CD4-positive, alpha-beta T cell treated with Interleukin-15 for 1 hour (primary cell): ENCODE results near the gene REXO4.
"Not testable (repeated sequence)": the region's sequence is repeated elsewhere in the genome, so short reads cannot be mapped to it uniquely, and the experiment has no call there.

Experiments
- DNase-seq: peaks from one replicate; pipeline ENCODE4 v3.0.0-alpha.2; 2020

The REXO4 gene

DNA sequence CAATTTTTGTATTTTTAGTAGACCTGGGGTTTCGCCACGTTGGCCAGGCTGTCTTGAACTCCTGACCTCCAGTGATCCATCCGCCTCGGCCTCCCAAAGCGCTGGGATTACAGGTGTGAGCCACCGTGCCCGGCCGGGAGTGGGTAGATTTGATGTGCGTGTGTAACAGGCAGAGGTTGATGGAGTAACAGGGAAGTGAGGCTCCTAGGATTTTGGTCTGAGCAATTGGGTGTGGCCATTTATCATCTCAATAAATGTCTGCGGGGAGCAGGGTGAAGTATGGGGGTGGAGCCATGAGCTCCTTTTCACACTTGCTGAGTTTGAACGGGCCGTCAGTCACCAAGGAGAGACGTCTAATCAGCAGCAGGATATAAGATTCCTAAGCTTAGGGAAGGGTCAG is 1.2 kb upstream of the REXO4 start:
- no peak for DNase-seq

DNA sequence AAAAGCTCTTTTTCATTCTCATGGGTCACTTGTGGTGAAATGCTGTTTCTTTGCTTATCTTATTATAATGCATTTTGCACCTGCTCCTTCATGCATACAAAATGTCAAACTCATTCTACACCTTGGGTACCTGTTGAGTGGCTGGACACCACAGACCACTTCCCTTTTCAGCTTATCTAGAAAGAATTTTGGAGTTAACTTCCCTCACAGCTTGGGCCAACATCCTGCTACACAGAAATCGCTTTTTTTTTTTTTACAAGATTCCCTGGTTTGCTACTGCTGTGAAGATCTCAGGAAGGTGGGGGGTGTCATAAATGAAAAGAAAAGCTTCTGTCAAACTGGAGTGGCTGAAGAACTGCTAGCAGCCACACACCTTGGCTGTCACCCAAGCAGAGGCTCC is 2.6 kb downstream of the REXO4 start:
- no peak for DNase-seq

DNA sequence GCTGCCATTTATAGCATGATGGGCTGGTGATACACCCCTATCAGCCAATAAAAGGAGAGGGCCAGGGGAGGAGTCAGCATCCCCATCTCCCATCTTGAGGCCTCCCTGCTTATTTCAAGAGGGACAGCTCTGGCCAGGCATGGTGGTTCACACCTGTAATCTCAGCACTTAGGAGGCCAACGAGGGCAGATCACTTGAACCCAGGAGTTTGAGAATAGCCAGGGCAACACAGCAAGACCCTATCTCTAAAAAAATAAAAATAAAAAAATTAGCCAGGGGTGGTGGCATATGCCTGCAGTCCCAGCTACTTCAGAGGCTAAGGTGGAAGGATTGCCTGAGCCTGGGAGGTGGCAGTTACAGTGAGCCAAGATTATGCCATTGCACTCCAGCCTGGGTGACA is 9.8 kb downstream of the REXO4 start:
- no peak for DNase-seq

DNA sequence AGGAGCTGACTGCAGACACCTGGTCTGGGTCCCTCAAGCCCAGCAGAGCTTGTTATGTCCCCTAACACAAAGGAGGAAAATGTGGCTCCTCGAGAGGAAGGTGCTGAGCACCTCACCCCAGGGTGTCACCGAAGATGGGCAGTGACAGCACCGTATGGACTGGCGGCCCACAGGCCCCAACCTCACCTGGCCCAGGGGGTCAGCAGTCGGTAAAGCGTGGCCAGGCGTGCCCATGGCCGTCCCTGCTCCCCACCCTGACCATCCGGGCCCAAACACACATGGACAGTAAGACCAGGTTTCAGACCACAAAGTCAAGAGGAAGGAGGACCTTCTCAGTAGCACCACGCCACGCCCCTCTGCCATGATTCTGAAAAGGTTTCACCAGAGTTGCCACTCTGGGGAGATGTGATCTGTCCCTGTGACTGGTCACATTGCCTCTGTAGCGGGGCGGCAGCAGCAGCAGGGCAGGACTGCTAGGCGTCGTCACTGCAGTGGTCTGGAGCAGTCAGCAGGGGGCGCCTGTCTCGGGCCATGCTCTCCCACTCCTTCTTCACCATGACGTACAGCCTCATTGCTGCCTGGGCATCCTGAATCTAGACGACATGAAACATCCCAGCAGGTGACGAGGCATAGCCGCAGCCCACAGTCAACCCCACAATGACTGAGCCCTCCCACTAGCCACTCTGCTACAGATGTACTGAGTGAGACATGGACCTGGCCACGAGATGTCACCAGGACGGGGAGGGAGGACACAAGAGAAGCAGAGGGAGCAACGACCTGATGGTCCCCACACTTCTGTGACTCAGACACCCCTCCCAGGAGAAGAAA is 11.1 kb downstream of the REXO4 start:
- peak; percentile 80 for DNase-seq

DNA sequence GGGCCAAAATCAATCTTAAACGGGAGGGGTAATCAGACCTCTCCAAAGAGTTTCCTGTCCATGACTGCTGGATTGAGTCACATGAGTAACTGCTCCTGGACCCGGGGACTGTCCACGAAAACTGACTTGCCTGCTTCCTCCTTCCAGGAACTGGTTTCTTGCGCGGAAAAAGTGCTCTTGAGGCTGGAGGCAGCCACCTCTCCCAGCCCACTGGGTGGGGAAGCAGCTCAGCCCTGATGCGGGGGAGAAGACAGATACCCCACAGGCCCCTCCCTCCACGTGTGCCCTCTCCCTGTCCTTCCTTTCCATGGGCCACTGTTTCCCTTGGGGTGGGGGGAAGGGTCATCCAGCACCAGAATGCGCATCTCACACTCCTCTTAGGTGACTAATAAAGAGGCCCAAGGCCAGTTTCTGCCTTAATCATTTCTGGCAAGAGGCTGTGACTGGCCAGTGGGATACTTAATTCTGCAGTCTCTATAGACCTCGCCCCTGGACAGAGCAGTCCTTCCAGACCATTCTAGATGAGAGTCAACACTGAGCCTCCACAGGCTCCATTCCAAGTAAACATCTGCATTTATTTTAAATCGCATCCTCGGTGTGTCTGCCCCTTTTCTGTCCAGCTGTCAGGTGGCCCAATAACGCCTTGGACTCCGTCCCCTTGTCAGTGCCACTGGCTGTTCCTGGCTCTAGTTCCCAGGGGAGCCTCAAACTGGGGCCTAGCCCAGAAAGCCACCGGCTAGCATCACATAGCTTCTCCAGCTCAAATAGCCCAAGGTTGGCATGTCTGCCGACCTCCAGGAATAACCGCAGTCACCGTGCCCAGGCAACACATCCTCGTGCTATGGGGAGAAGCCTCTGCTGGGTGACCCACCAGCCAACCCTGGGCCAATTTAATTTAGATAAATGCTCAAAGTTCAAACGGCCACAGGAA is 12.0 kb downstream of the REXO4 start:
- no peak for DNase-seq

DNA sequence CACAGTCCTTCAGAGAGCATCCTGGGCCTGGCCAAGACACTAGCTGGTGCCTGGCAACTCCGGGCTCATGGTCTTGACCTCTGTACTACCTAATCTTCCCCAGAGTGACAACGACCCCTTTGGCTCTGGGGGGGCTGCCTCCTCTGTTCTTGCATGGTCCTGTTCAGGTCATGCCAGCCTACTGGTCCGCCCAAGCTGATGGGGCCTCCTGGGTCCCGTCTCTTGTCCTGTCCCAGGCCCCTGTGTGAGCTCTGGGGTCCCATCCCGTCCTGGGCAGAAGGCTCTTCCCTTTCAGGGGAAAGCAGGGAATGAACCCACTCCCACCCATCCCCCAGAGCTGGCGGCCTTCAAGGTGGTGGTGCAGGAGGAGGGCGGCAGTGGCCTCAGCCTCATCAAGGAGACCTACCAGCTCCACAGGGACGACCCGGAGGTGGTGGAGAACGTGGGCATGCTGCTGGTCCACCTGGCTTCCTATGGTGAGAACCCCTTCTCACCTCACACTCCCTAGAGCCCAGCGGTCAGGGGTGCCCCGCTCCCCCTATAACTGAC is 13.3 kb downstream of the REXO4 start:
- no peak for DNase-seq

DNA sequence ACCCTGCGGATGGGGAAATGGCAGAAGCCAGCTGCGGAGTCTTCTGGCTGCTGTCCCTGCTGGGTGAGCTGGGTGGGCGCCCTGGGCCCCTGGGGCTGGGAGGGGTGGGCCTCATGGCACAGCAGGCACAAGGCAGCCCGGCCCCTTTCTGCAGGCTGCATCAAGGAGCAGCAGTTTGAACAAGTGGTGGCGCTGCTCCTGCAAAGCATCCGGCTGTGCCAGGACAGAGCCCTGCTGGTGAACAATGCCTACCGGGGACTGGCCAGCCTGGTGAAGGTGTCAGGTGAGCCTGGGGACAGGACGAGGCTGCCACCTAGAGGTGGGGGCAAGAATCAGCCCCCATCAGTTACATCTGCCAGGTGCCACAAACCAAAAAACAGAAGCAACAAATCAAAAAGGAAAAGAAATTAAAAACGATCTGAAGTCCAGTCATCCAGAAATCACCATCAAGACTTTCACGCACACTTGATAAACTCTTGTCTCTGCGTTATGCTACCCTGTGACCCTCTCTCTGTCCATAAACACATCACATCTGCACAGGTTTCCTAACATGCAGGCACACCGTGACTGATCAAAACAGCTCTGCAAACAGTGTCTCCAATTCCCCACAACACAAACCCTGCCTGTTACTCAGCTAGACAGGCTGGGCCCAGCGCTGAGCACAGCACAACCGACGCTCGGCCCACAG is 13.9 kb downstream of the REXO4 start:
- DNase-seq, result peak; percentile 56

DNA sequence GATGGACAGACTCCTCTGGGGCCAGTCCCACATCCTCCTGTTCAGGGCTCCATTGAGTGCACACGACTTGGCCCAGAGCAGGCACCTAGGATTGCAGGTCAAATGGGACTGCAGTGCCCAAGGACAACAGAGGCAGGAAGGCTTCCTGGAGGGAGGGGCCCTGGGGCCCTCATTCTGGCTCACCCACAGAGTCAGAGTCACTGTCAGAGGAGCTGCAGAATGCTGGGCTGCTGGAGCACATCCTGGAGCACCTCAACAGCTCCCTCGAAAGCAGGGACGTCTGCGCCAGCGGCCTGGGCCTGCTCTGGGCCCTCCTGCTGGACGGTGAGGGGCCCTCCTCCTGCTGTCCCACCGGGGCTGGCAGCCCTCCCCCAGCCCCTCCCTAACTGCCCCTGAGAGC is 15.1 kb downstream of the REXO4 start:
- no peak for DNase-seq

DNA sequence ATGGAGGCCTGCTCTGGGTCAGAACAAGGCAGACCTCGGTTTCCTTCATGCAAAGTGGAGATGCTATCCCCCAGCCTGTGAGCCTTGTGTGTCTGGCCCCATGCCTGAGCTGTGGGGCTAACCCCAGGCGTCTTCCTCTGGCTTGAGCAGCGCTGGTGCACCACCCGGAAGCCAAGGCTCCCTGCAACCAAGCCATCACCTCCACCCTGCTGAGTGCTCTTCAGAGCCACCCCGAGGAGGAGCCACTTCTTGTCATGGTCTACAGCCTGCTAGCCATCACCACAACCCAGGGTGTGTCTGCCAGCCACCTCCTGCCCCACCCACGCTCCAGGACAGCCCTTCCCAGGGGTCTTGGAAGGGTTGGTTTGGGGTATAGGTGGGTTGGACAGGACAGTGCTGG is 16.2 kb downstream of the REXO4 start:
- DNase-seq, result no peak

DNA sequence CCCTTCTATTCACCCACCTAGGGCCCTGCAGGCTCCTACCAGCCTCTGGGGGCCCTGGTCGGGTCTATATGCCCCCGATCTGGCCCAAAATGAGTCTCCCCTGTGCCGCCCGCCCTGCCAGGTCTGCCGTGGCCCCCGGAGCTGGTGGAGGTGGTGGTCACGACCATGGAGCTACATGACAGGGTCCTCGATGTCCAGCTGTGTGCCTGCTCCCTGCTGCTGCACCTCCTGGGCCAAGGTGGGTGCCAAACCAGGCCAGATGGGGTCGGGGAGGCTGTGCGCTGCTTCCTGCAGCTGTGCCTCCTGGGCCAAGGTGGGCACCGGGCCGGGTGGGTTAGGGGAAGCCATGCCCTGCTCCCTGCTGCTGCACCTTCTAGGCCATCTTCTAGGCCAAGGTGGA is 17.5 kb downstream of the REXO4 start:
- no peak for DNase-seq

DNA sequence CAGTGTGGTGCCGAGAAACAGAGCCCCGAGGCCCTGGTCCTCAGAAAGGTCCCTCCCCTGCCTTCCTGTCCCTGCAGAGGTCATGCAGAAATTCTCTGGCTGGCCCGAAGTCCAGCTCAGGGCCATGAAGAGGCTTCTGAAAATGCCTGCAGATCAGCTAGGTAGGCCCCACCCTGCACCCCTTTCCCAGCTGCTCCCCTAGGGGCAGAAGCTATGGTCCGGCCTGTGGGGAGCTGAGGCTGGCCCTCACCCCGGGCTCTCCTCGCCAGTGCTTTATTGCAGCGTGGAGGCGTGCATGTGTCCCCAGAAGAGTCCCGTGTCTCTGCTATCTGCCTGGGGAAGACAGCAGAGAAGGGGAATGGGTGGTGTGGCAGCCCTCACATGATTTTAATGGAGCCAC is 19.9 kb downstream of the REXO4 start:
- DNase-seq, result no peak

DNA sequence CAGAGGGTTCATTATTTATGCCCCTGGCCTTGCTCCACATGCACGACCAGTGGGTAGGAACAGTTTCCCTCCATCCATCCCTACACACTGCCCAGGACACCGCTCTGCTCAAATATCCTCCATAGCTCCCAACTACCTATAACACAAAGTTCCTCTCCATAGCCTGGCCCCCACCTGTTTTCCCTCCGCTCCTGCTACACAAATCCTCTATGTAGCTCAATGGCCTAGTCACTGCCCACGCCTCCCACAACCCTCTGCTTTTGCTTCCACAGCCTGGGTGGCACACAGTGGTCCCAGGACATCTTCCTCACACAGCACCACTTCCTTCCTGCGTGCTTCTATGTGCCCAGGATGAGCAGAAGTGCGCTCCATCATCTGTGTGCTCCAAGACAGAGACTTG is 20.4 kb downstream of the REXO4 start:
- no peak for DNase-seq

DNA sequence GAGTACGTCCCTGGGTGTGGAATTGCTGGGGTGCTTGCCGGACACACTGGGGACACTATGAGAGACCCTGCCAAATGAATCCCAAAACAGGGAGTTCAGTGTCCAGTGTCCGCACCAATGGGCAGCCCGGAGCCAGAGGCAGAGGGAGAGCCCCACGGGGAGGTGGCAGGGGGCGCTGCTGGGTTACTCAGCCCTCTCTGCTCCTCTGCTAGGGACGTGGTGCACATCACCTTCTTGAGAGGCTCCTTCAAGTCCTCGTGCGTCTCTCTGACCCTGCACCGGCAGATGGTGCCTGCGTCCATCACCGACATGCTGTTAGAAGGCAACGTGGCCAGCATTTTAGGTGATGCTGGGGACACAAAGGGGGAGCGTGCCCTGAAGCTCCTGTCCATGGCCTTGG is 20.9 kb downstream of the REXO4 start:
- DNase-seq, result no peak

DNA sequence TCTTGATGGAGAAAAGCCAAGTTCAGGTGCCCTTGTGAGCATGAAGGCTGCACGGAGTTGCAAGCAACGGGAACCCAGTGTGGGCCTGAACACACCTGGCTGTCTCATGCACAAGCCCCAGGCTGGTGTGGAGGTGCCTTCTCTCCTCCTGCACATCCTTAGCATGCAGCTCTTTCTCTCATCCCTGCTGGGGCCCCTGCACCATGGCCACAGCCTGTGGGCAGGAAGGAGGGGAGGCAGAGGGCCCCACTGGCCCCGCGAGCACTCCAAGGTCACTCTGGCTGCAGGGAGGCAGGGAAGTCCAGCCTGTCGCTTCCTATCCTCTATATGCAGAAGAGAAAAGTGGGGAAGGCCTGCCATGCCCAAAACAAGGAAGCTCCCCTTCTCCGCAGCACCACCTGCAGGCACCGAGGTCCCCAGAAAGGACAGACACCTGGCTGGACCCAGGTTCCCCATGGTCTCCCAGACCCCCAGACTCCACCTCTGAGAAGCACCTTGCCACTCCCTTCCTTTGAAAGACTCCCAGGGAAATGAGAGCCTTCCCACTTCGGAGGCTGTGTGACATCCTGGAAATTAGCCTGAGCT is 23.0 kb downstream of the REXO4 start:
- no peak for DNase-seq

DNA sequence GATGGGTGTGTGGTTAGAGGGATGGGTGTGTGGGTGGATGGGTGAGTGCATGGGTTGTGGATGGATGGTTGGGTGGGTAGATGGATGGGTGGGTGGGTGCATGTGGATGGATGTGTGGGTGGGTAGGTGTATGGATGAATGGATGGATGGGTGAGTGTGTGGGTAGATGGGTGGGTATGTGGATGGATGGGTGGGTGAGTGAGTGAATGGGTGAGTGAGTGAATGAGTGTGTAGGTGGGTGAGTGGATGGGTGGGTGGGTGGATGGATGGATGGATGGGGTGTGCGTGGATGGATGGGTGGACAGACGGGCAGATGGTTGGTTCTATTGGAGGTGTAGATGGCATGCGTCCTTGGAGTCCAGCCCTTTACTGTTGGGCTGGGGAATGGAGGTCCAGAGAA is 24.4 kb downstream of the REXO4 start:
- DNase-seq, result no peak

DNA sequence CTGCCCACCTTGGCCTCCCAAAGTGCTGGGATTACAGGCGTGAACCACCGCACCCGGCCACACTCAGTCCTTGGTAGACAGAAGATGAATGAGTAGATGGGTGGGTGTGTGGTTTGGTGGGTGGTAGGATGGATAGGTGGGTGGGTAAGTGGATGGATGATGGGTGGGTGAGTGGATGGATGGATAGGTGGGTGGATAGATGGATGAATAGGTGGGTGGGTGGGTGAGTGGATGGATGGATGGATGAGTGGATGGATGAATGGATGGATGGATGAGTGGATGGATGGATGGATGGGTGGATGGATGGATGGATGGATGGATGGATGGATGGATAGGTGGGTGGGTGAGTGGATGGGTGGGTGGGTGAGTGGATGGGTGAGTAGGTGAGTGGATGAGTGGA is 25.5 kb downstream of the REXO4 start:
- DNase-seq, result not testable (repeated sequence)

DNA sequence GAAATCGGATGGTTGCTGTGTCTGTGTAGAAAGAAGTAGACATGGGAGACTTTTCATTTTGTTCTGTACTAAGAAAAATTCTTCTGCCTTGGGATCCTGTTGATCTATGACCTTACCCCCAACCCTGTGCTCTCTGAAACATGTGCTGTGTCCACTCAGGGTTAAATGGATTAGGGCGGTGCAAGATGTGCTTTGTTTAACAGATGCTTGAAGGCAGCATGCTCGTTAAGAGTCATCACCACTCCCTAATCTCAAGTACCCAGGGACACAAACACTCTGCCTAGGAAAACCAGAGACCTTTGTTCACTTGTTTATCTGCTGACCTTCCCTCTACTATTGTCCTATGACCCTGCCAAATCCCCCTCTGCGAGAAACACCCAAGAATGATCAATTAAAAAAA is 26.4 kb downstream of the REXO4 start:
- DNase-seq, result not testable (repeated sequence)

DNA sequence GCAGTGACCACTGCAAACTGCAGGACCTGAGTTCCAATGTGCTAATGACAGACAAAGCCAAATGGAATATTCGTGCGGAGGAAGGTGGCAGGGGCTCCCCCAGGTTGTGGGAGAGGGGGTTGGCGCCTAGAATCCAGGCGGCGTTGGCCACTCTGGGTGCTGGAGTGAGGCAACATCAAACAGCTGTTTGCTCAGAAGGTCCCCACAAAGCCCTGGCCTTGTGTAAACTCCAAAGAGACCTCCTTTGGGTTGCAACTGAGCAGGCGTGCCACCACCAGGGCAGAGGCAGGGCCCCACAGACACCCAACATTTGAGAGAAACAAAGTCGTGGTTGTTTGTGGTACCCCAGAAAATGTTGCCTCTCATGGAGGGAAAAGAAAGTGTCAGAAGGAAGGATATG is 27.1 kb downstream of the REXO4 start:
- no peak for DNase-seq

DNA sequence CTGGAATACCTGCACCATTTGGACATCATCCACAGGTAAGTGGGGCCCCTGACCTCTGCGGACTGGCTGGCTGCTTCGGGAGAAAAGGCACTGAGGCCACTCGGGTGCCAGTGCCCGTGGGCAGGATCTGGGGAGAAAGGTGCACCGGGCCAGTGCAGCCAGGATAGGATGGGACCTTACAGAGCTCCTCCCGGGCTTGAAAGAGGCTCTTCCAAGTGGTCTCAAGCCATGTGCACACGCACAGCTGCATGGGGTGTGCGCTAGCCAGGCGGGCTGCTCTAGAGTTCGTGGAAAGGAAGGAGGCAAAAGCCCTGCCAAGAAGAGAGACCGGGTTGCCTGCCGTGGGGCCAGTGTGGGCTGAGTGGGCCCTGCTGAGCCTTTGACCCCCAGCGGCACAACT is 28.2 kb downstream of the REXO4 start:
- DNase-seq, result no peak

DNA sequence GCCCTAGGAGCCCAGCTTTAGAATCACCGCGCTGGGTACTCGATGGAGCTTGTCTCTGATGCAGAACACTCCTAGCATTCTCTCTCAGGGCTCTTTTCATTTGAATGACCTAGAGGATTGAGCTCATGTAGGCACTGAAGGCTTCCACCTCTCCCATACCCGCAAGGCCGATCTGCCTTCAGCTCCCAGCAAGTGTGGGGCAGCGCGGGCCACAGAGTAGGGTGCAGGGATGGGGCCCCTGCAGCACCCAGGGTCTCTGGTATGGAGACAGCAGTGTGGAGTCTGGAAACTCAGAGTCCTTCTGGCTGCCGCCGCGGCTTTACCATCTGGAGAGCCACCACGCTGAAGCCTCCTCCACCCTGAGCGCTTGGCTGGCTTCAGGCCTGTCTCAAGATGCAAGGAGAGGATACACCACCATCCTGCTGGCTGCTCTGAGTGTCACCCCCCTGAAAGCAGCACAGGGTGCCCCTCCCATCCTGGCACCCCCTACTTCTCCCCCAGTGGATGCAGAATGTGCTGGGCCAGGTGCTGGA is 28.7 kb downstream of the REXO4 start:
- DNase-seq, result no peak

DNA sequence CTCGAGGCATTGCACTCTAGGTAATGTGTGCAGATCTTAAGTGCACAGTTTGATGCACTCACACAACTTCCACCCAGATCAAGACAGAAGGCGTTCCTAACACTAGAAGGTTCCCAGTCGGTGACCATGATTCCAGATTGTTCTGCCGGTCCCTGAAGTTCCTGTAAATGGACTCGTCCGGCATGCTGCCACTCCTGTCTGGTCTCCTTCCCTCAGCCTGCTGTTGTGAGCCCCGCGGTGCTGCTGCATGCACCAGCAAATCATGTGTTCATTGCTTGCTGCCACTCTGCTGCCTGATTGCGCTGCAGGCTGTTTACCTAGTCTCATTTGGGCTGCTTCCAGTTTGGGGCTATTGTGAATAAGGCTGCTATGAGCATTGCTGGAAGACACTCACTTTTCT is 30.1 kb downstream of the REXO4 start:
- DNase-seq, result no peak

DNA sequence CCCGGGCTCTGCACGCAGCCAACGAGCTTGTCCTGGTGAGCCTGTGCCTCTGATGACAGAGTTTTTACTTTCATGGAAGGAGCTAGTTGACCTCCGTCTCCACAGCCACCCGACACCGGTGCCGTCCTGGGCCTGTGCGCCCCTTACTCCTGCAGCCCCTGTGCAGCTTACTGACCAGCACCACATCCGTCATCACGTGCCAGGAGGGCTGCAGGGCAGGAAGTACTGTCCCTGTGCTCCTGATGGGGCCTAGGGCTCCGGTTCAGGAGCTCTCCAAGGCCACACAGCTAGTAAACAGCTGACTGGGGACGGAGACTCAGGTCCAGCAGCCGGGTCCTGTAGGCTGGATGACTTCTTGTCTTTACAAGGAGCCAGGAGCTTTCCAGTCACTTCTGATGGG is 31.5 kb downstream of the REXO4 start:
- no peak for DNase-seq

DNA sequence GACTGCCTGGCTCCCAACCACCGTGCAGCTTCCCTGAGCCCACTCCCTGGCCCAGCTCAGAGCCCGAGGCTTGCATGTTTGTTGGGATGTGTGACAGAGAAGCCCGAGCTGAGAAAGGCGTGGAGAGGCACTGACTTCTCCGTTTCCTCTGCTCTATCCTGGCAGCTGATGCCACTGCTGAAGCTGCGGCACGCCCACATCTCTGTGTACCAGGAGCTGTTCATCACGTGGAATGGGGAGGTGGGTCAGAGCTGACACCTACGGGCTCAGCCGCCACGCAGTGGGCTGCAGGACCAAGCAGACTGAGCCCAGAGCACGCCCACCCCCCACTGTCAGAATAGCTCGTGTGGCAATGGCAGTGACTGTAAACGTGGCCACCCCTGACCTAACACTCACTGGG is 32.4 kb downstream of the REXO4 start:
- no peak for DNase-seq
